Right lobe of liver (tissue), 4 donors: Measurements from ENCODE around the gene IL17F.

ENCODE experiments used
- POLR2A ChIP-seq: fragments of 450-650 bp; IDR thresholded peaks from one replicate; pipeline ENCODE4 v1.6.1; 2017; ENCODE audit warnings: antibody characterized with exemption, mild to moderate bottlenecking
- TF ChIP-seq, protein P1 (sequence below), 4 donors: fragments of 200-600 bp in 3 of 4; fragments of 450-650 bp in 1 of 4; IDR thresholded peaks; one replicate each; pipeline versions ENCODE4 v1.5.1 to v1.8.0; 2016 to 2022; ENCODE audit warnings: antibody characterized with exemption in 4 of 4, mild to moderate bottlenecking in 2 of 4
- donor health status: DM: no; HTN: no; CAD: no.
- donor health status: DM: no; HTN: no; CAD: no.
- donor health status: DM: no; HTN: yes; CAD: no.

DNA sequence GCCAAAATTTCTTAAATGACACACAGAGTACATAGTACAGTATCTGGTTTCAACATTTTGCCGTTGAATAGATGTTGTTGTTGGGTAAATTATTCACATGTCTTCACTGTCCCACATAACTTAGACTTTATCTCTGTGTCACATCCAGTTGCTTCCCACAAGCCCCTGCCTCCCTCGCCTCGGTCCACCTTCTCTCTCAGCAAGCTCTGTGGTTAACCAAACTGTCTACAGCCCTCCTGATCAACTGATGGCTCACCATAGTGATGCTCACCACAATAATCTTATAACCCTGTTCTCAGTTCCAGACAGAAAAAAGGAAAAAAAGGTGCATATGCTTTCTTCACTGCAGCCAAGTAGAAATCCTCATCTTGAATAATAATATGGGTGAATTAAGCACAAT lies 23.0 kb downstream of the IL17F start:
- TF ChIP-seq, protein P1, sequence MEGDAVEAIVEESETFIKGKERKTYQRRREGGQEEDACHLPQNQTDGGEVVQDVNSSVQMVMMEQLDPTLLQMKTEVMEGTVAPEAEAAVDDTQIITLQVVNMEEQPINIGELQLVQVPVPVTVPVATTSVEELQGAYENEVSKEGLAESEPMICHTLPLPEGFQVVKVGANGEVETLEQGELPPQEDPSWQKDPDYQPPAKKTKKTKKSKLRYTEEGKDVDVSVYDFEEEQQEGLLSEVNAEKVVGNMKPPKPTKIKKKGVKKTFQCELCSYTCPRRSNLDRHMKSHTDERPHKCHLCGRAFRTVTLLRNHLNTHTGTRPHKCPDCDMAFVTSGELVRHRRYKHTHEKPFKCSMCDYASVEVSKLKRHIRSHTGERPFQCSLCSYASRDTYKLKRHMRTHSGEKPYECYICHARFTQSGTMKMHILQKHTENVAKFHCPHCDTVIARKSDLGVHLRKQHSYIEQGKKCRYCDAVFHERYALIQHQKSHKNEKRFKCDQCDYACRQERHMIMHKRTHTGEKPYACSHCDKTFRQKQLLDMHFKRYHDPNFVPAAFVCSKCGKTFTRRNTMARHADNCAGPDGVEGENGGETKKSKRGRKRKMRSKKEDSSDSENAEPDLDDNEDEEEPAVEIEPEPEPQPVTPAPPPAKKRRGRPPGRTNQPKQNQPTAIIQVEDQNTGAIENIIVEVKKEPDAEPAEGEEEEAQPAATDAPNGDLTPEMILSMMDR (IDR thresholded peaks at IDR 0.05): no peak
- TF ChIP-seq POLR2A: no peak
